ENCODE data around the gene LRIG3. TPM values are rescaled to one million over a fixed set of nuclear protein-coding genes. Genes with fewer than 3 reads are reported as not detected.

The LRIG3 gene
- total RNA-seq, 1 donor from 2014 or later = 51.4 TPM

- no peaks in the 10 kb centered on the region for H3K27me3 Mint-ChIP-seq
- no peaks in the 10 kb centered on the region for H3K9me3 Mint-ChIP-seq
- H3K4me1 Mint-ChIP-seq (ENCODE audit: unreplicated experiment) = peaks cover 5% of the 10 kb centered on the region
- H3K27ac Mint-ChIP-seq = no peak overlapping the region
- no peak overlapping the region for H3K4me3 Mint-ChIP-seq
- TF ChIP-seq CTCF (conservative IDR thresholded peaks at IDR 0.05) = no peak
- H3K36me3 Mint-ChIP-seq = no peaks in the 10 kb centered on the region
- DNase-seq (ENCODE audit: extremely low spot score, unreplicated experiment) = no peak
Observed at GRCh38 chr12:58939399-58940100, 19.2 kb upstream of the LRIG3 start.

- TF ChIP-seq CTCF (conservative IDR thresholded peaks at IDR 0.05) = no peak
- no peak for DNase-seq (ENCODE audit: extremely low spot score, unreplicated experiment)
- no peak overlapping the region for H3K27ac Mint-ChIP-seq
- H3K9me3 Mint-ChIP-seq = no peaks in the 10 kb centered on the region
- peaks cover 5% of the 10 kb centered on the region for H3K4me1 Mint-ChIP-seq (ENCODE audit: unreplicated experiment)
- no peaks in the 10 kb centered on the region for H3K36me3 Mint-ChIP-seq
- no peak overlapping the region for H3K4me3 Mint-ChIP-seq
- no peaks in the 10 kb centered on the region for H3K27me3 Mint-ChIP-seq
Observed at GRCh38 chr12:58938440-58938839, 18.1 kb upstream of the LRIG3 start.

- no peak for DNase-seq (ENCODE audit: extremely low spot score, unreplicated experiment)
- H3K4me1 Mint-ChIP-seq (ENCODE audit: unreplicated experiment) = peaks cover 9% of the 10 kb centered on the region
- no peak overlapping the region for H3K27ac Mint-ChIP-seq
- no peaks in the 10 kb centered on the region for H3K9me3 Mint-ChIP-seq
- H3K4me3 Mint-ChIP-seq = no peak overlapping the region
- TF ChIP-seq CTCF (conservative IDR thresholded peaks at IDR 0.05) = no peak
- H3K36me3 Mint-ChIP-seq = no peaks in the 10 kb centered on the region
- H3K27me3 Mint-ChIP-seq = no peaks in the 10 kb centered on the region
Observed at GRCh38 chr12:58934528-58934927, 14.2 kb upstream of the LRIG3 start.

- no peaks in the 10 kb centered on the region for H3K27me3 Mint-ChIP-seq
- H3K36me3 Mint-ChIP-seq = no peaks in the 10 kb centered on the region
- no peak overlapping the region for H3K27ac Mint-ChIP-seq
- no peaks in the 10 kb centered on the region for H3K9me3 Mint-ChIP-seq
- H3K4me3 Mint-ChIP-seq = no peak overlapping the region
- TF ChIP-seq CTCF (conservative IDR thresholded peaks at IDR 0.05) = no peak
- H3K4me1 Mint-ChIP-seq (ENCODE audit: unreplicated experiment) = peaks cover 4% of the 10 kb centered on the region
- DNase-seq (ENCODE audit: extremely low spot score, unreplicated experiment) = no peak
Observed at GRCh38 chr12:58932806-58933681, 12.7 kb upstream of the LRIG3 start.

GRCh38 chr12:58931518-58931917 lies 11.2 kb upstream of the LRIG3 start:
- H3K4me3 Mint-ChIP-seq = no peak overlapping the region
- no peaks in the 10 kb centered on the region for H3K36me3 Mint-ChIP-seq
- H3K9me3 Mint-ChIP-seq = no peaks in the 10 kb centered on the region
- peak; percentile 14 for TF ChIP-seq CTCF (conservative IDR thresholded peaks at IDR 0.05)
- peaks cover 11% of the 10 kb centered on the region for H3K4me1 Mint-ChIP-seq (ENCODE audit: unreplicated experiment)
- no peak for DNase-seq (ENCODE audit: extremely low spot score, unreplicated experiment)
- H3K27ac Mint-ChIP-seq = no peak overlapping the region
- H3K27me3 Mint-ChIP-seq = no peaks in the 10 kb centered on the region
